Measurements from ENCODE around the gene FBXW8.

FBXW8 gene

GRCh38 chr12:116880817-116881324 is 29.9 kb upstream of the FBXW8 start:
- H2BK12ac ChIP-seq (ENCODE audit: low read length), result no peak overlapping the region
- no peak overlapping the region for H4K91ac ChIP-seq (ENCODE audit: low read depth, low read length)
- H2AK5ac ChIP-seq (ENCODE audit: low read length), result no peak overlapping the region
- H3K18ac ChIP-seq (ENCODE audit: low read length), result no peak overlapping the region
- H3K4me3 ChIP-seq (ENCODE audit: low read depth, low read length), result peak overlapping the region; percentile 61
- no peak overlapping the region for H2BK120ac ChIP-seq (ENCODE audit: insufficient read depth, low read length, poor library complexity)
- no peak overlapping the region for H3K23ac ChIP-seq (ENCODE audit: low read length)
- H3K4me2 ChIP-seq (ENCODE audit: low read length), result peak overlapping the region; percentile 99
- H3K79me2 ChIP-seq (ENCODE audit: control insufficient read depth, insufficient read depth, low read length, poor library complexity), result no peaks in the 10 kb centered on the region
- no peak overlapping the region for H4K12ac ChIP-seq (ENCODE audit: low read depth, low read length)
- WGBS (ENCODE audit: extremely low coverage, insufficient coverage, insufficient read length), result no CpG with 5 or more reads among the region's 65 CpGs
- H3K14ac ChIP-seq (ENCODE audit: low read length), result no peak overlapping the region
- H2AFZ ChIP-seq (ENCODE audit: insufficient read depth, low read length, poor library complexity), result peak overlapping the region; percentile 6
- H3K36me3 ChIP-seq (ENCODE audit: control insufficient read depth in 1 of 2, insufficient read depth in 2 of 2, low read length in 2 of 2), result no peaks in the 10 kb centered on the region
- H3K4me1 ChIP-seq (ENCODE audit: control insufficient read depth in 1 of 2, insufficient read depth in 2 of 2, low read length in 2 of 2), result peaks cover 20 to 22% of the 10 kb centered on the region in 2 experiments
- no peak overlapping the region for H4K8ac ChIP-seq (ENCODE audit: low read depth, low read length)
- DNase-seq, result peak; percentile 33 to 73
- no peak overlapping the region for H3K27ac ChIP-seq (ENCODE audit: low read depth, low read length)
- no peak overlapping the region for H2BK5ac ChIP-seq (ENCODE audit: low read depth, low read length, poor library complexity)
- no peak overlapping the region for H3K9ac ChIP-seq (ENCODE audit: low read length)
- no peaks in the 10 kb centered on the region for H3K9me3 ChIP-seq (ENCODE audit: insufficient read depth, low read depth, low read length)
- no peaks in the 10 kb centered on the region for H3K79me1 ChIP-seq (ENCODE audit: low read length)
- H3K4ac ChIP-seq (ENCODE audit: low read depth, low read length), result no peak overlapping the region
- H3K27me3 ChIP-seq (ENCODE audit: insufficient read depth, low read length), result peaks cover 48% of the 10 kb centered on the region

DNA sequence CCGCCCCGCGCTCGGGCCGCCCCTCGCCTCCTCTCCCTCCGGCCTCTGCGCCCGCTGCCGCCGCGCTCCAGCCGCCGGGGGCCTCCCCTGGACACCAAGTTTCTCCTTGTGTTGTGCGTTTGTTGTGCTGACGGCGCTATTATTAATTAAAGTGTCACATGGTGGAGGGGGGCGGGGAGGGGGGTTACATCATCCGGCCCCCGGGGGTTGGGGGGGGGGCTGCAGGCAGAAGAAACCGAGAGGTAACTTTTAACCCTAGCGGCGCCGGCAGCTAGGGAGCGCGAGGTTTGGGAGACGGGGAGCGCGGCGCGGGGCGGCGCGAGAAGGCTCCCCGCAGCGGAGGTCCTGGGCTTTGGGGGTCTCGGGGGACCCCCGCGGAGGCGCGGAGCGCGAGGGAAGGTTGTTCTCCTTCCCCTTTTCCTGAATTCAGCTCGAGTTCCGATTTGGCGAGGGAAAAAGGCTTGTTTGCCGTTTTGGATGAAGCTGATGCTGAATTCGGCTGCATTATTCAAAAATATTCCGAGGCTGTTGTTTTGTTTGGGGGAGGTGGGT is 29.3 kb upstream of the FBXW8 start, which contains the start of gene HRK:
Gene HRK, minus strand, starts transcription at position 117 of the 552 bp plus-strand sequence. CDS start 134 bp downstream, outside the sequence.
- no peaks in the 10 kb centered on the region for H3K79me1 ChIP-seq (ENCODE audit: low read length)
- no peaks in the 10 kb centered on the region for H3K9me3 ChIP-seq (ENCODE audit: insufficient read depth, low read depth, low read length)
- H3K4me2 ChIP-seq (ENCODE audit: low read length), result peak within 1 kb of the TSS; percentile 99
- peaks cover 48% of the 10 kb centered on the region for H3K27me3 ChIP-seq (ENCODE audit: insufficient read depth, low read length)
- H3K4me1 ChIP-seq (ENCODE audit: control insufficient read depth in 1 of 2, insufficient read depth in 2 of 2, low read length in 2 of 2), result peaks cover 15 to 17% of the 10 kb centered on the region in 2 experiments
- no peak within 1 kb of the TSS for H4K12ac ChIP-seq (ENCODE audit: low read depth, low read length)
- no peak within 1 kb of the TSS for H4K8ac ChIP-seq (ENCODE audit: low read depth, low read length)
- no peak within 1 kb of the TSS for H2BK12ac ChIP-seq (ENCODE audit: low read length)
- no peak within 1 kb of the TSS for H3K18ac ChIP-seq (ENCODE audit: low read length)
- no peak within 1 kb of the TSS for H2AK5ac ChIP-seq (ENCODE audit: low read length)
- no peaks in the 10 kb centered on the region for H3K36me3 ChIP-seq (ENCODE audit: control insufficient read depth in 1 of 2, insufficient read depth in 2 of 2, low read length in 2 of 2)
- no CpG with 5 or more reads among the region's 49 CpGs for WGBS (ENCODE audit: extremely low coverage, insufficient coverage, insufficient read length)
- no peak within 1 kb of the TSS for H4K91ac ChIP-seq (ENCODE audit: low read depth, low read length)
- no peak for DNase-seq
- no peak within 1 kb of the TSS for H3K4ac ChIP-seq (ENCODE audit: low read depth, low read length)
- H2AFZ ChIP-seq (ENCODE audit: insufficient read depth, low read length, poor library complexity), result peak within 1 kb of the TSS; percentile 6
- H3K14ac ChIP-seq (ENCODE audit: low read length), result no peak within 1 kb of the TSS
- no peak within 1 kb of the TSS for H2BK5ac ChIP-seq (ENCODE audit: low read depth, low read length, poor library complexity)
- no peak within 1 kb of the TSS for H2BK120ac ChIP-seq (ENCODE audit: insufficient read depth, low read length, poor library complexity)
- no peak within 1 kb of the TSS for H3K23ac ChIP-seq (ENCODE audit: low read length)
- peak within 1 kb of the TSS; percentile 61 for H3K4me3 ChIP-seq (ENCODE audit: low read depth, low read length)
- no peak within 1 kb of the TSS for H3K27ac ChIP-seq (ENCODE audit: low read depth, low read length)
- no peaks in the 10 kb centered on the region for H3K79me2 ChIP-seq (ENCODE audit: control insufficient read depth, insufficient read depth, low read length, poor library complexity)
- H3K9ac ChIP-seq (ENCODE audit: low read length), result no peak within 1 kb of the TSS

GRCh38 chr12:116881877-116882507 is 28.8 kb upstream of the FBXW8 start:
- H3K9me3 ChIP-seq (ENCODE audit: insufficient read depth, low read depth, low read length), result no peaks in the 10 kb centered on the region
- H3K27me3 ChIP-seq (ENCODE audit: insufficient read depth, low read length), result peaks cover 48% of the 10 kb centered on the region
- no peak overlapping the region for H3K23ac ChIP-seq (ENCODE audit: low read length)
- H3K27ac ChIP-seq (ENCODE audit: low read depth, low read length), result no peak overlapping the region
- H3K9ac ChIP-seq (ENCODE audit: low read length), result no peak overlapping the region
- H3K4me1 ChIP-seq (ENCODE audit: control insufficient read depth in 1 of 2, insufficient read depth in 2 of 2, low read length in 2 of 2), result peaks cover 13 to 15% of the 10 kb centered on the region in 2 experiments
- no peak overlapping the region for H3K4ac ChIP-seq (ENCODE audit: low read depth, low read length)
- H4K12ac ChIP-seq (ENCODE audit: low read depth, low read length), result no peak overlapping the region
- no peak overlapping the region for H2AK5ac ChIP-seq (ENCODE audit: low read length)
- no peaks in the 10 kb centered on the region for H3K79me2 ChIP-seq (ENCODE audit: control insufficient read depth, insufficient read depth, low read length, poor library complexity)
- H4K8ac ChIP-seq (ENCODE audit: low read depth, low read length), result no peak overlapping the region
- peak overlapping the region; percentile 99 for H3K4me2 ChIP-seq (ENCODE audit: low read length)
- no peak overlapping the region for H2BK5ac ChIP-seq (ENCODE audit: low read depth, low read length, poor library complexity)
- no peak overlapping the region for H3K4me3 ChIP-seq (ENCODE audit: low read depth, low read length)
- WGBS (ENCODE audit: extremely low coverage, insufficient coverage, insufficient read length), result no CpG with 5 or more reads among the region's 29 CpGs
- H2BK12ac ChIP-seq (ENCODE audit: low read length), result no peak overlapping the region
- H4K91ac ChIP-seq (ENCODE audit: low read depth, low read length), result no peak overlapping the region
- H2AFZ ChIP-seq (ENCODE audit: insufficient read depth, low read length, poor library complexity), result no peak overlapping the region
- no peak for DNase-seq
- no peaks in the 10 kb centered on the region for H3K36me3 ChIP-seq (ENCODE audit: control insufficient read depth in 1 of 2, insufficient read depth in 2 of 2, low read length in 2 of 2)
- no peak overlapping the region for H2BK120ac ChIP-seq (ENCODE audit: insufficient read depth, low read length, poor library complexity)
- H3K79me1 ChIP-seq (ENCODE audit: low read length), result no peaks in the 10 kb centered on the region
- H3K18ac ChIP-seq (ENCODE audit: low read length), result no peak overlapping the region
- no peak overlapping the region for H3K14ac ChIP-seq (ENCODE audit: low read length)

GRCh38 chr12:116882742-116883141 is 28.0 kb upstream of the FBXW8 start:
- Histone ChIP-seq H2BK12ac (ENCODE audit: low read length) (no peak overlapping the region), H4K12ac (ENCODE audit: low read depth, low read length) (no peak overlapping the region), H3K9me3 (ENCODE audit: insufficient read depth, low read depth, low read length) (no peaks in the 10 kb centered on the region), H2BK120ac (ENCODE audit: insufficient read depth, low read length, poor library complexity) (no peak overlapping the region), H3K79me1 (ENCODE audit: low read length) (no peaks in the 10 kb centered on the region), H4K91ac (ENCODE audit: low read depth, low read length) (no peak overlapping the region), H3K18ac (ENCODE audit: low read length) (no peak overlapping the region), H3K4me3 (ENCODE audit: low read depth, low read length) (no peak overlapping the region), H3K4me2 (ENCODE audit: low read length) (no peak overlapping the region), H2AK5ac (ENCODE audit: low read length) (no peak overlapping the region), H3K27ac (ENCODE audit: low read depth, low read length) (no peak overlapping the region), H4K8ac (ENCODE audit: low read depth, low read length) (no peak overlapping the region), H3K14ac (ENCODE audit: low read length) (no peak overlapping the region), H3K4ac (ENCODE audit: low read depth, low read length) (no peak overlapping the region), H3K36me3 (ENCODE audit: control insufficient read depth in 1 of 2, insufficient read depth in 2 of 2, low read length in 2 of 2) (no peaks in the 10 kb centered on the region), H2BK5ac (ENCODE audit: low read depth, low read length, poor library complexity) (no peak overlapping the region), H3K27me3 (ENCODE audit: insufficient read depth, low read length) (peaks cover 48% of the 10 kb centered on the region), H2AFZ (ENCODE audit: insufficient read depth, low read length, poor library complexity) (no peak overlapping the region), H3K9ac (ENCODE audit: low read length) (no peak overlapping the region), H3K4me1 (ENCODE audit: control insufficient read depth in 1 of 2, insufficient read depth in 2 of 2, low read length in 2 of 2) (peaks cover 13 to 15% of the 10 kb centered on the region in 2 experiments), H3K79me2 (ENCODE audit: control insufficient read depth, insufficient read depth, low read length, poor library complexity) (no peaks in the 10 kb centered on the region), H3K23ac (ENCODE audit: low read length) (no peak overlapping the region)
- DNase-seq, result no peak
- WGBS (ENCODE audit: extremely low coverage, insufficient coverage, insufficient read length), result no CpG with 5 or more reads among the region's 6 CpGs
